GM21576 (cell line): ENCODE data around the gene ATXN7L2.

Experiments
- ATAC-seq: cut with Tn5 transposase; IDR thresholded peaks from one replicate; pipeline ENCODE4 v1.9.1; 2021; ENCODE audit warnings: mild to moderate bottlenecking, moderate library complexity; ENCODE audit not compliant: unreplicated experiment

The ATXN7L2 gene

DNA sequence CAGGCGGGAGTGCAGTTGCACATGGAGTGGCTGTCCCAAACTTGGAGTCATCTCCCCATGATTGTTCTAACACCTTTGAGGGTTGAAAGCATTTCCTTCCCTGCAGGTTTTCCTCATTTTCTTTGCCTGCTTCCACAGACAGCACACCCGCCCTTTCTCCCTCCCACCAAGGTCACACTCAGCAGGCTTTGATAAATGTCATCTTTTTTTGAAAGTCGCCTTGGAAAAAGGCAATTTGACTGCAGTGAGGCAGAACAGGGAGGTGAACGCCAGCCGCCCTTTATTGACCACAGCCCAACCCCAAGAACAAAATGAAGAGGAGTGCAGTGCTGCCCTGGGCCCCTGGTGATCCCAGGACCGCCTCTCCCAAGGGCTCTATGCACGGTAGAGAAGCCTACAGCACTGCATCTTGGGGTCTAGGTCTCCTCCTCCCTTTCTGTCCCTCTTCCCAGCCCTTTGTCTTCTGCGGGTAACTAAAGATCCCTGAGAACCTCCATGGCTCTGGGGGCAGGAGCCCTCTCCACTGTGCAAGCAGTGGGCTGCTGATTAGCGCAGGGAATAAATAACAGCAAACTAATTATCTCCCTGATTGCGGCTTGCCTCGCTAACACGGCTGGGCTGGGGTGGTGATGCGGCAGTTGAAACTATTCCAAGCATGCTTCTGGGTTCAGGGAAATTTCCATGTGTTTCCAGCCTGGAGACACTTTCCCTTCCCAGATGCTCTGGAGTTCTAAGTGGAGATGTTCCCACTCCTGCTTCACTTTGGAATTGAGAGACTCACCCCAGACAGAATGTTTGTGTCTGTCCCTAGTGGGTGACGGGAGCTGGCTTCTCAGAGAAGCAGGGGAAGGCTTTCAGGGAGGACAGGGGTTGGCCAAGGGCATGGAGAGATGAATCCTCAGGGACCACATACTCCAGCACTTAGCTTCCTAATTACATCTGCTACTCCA, 37.6 kb downstream of the ATXN7L2 start:
- no peak for ATAC-seq

DNA sequence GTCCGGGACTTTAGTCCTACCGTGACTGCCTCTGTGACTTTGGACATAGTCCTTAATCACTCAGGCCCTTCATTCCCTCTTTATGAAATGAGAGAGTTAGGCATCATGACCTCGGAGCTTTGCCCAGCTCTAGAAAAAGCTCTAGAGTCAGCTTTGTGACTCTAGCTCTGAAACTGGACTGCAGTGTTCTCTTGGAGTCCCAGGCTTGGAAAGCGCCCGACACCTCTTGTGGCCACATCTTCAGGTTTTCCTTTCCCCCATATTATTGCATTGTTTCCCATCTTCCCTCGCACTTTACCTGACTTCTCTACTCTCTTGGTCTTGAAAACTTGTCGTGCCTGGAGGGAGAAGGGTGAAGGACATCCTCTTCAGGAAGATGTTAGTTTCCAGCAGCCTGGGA, 38.3 kb downstream of the ATXN7L2 start:
- no peak for ATAC-seq

DNA sequence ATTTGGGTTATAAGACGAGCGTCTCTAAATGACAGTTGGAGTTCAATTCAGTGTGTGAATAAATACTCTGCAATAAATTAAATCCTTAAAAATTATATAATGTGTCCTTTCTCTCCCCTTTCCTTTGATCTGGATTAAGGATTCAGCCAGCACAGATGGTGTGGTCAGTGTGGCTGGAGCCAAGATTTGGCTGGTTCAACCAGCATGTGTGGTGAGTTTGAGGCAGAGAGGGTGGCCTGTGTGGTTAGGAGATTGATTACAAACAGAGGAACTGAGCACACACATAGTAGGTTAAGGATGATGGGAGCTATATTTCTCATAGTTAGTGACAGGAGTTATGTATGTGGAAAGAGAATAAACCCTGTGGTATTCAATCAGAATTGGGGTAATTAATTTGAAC, 40.0 kb downstream of the ATXN7L2 start:
- ATAC-seq = no peak

DNA sequence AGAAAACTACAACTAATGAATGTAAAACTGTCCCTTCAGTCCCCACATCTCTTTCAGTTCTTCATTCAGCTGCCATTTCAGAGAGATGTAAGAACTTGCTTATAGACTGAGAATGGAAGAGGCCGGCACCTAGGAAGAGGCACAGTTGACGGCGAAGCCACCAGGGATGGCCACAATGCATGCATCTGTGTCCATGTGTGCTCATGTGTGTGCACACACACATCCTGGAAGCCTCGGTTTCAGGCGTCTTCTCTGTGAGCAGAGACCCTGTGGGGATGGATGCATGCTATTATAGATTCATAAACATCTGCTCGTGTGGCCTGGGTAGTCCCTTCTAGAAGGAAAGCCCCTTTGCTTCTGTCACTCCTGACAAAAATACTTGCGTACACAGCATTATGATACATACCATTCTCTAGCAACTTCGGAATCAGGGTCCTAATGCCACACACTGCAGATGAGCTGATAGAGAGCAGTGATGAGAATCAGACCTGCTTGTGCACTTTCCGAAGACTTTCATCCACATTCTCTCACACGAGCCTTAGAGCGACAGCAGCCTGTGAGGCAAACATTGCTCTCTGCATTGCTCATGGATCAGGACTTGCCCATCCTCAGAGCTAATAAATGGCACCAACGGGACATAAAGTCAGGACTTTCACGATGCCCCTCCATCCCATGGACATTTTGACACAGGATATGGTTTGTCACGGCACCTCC, 43.5 kb downstream of the ATXN7L2 start:
- peak; percentile 51 for ATAC-seq

DNA sequence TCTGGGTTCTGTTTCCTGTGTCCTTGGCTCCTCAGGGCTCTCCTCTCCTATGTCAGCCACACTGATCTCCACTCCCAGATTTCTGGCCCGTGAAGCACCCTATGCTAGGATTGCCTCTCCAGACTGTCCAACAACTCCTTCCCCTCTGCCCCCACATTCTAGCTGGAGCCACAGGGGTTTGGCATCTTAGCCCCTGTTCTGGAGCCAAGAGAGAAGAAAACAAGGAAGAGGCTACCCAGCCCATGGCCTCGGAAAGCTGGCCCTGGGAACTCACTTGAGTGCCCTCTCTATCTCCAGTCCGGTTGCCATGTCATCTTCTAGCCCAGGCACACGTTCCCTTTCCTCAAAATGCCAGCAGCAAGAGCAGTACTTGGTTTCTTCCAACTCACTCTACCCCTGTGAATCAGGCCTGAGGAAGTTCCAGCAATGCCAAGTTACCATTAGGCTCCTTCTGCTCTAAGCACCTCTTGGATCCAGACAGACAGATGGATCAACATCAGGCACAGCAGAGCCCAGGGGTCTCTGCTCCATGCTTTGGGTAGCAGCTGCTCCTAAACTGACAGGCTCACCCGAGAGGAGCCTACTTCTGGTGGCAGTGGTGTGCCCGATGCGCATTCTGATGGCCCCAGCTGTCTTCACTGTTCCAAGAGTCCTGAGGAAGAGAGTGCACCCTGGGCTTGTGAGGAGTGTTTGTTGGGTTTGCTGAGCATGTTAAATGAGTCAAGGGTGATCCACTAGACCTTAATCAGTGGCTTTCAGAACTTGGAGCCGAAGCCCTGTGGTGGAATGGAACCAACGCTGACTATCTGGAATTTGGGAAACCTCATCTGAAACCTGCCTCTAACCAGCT, 44.4 kb downstream of the ATXN7L2 start:
- ATAC-seq = no peak

DNA sequence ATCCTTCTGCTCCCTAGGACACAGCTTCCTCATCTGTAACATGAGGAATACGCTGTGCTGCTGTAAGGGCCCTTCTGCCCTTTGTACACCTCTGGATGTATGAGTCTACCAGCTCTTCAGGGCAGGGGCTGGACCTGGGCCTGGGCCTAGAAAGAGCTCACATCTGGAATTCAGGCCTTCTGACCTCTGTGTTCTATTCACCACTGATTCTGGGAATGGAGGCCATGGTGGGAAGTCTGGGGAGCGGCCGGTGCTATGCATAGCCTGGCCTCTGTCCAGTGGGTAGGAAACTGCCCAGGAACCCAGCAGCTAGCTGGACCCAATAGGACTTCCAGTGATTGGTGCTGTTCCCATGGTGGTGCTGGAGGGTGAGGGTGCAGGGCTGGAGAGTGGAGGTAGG, 45.0 kb downstream of the ATXN7L2 start:
- ATAC-seq = no peak

DNA sequence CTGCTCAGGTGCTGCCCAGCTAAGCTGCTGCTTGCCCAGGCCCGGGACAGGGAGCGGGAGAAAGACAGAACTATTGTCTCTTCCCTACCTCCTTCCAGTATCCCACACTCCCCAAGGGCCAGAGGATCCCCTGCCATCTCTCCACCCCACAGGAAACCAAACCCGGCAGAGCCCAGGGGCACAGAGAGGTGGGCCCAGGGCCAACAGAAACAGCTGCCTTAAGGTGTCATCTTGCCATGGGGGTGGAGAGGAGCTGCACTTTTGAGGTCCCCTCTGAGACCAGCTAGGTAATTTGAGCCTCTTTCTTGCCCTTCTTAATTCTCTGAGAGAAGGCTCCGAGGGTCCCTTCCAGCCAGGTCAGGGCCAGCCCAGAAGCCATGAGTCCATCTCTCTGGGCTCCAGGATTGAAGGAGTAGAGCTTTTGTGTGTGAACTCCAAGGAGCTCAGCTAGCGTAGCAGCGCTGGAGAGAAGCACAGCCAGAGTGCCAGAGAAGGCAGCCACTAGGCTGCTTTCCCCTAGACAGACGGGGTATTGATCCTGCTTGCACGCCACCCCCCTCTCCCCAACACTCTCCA, 46.3 kb downstream of the ATXN7L2 start:
- ATAC-seq = no peak

DNA sequence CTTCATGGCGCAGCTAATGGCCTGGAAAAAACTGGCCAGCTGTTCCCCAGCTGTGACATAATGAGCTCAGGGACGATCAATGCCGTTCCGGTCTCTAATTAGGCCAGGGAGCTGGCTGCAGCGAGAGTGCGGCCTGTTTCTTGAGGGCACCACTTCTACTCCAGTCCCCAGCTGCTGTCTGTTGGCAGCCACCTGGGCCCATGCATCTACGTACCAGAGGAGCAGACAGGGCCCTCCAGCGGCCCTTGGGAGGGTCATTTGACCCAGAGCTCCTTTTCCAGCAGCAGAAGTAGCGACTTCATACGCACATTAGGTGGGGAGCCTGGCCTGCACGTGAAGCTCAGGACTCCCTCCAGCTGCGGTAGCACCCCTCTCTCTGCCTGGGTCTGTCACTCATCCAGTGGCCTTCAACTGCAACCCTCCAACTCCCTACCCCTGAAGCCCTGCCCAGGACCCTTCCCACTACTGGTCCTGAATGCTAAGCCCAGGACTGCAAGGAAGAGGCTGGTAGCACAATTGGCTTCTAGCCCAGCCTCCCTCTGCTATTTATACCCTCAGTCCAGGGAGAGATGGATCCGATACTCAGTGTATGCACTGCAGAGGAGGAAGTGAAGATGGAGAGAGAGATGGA, 46.9 kb downstream of the ATXN7L2 start:
- ATAC-seq = no peak

DNA sequence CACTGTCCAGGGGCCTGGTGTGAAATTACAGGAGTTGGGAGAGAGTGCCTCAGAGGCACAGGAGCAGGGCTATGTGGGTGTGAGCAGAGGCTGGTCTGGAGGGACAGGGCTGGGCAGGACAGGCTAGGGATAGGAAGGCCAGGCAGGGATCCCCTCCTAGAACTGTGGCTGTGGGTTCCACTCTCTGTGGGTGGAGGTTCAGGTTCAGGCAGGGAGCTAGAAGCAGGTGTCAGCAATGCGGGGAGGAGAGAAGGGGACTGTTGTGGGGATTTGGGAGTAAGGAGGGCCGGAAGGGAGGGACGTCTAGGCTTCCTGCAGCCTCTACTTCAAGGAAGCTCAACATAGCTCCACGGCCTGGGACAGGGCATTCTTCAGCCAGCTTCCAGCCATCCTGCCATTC, 47.7 kb downstream of the ATXN7L2 start:
- ATAC-seq = no peak

DNA sequence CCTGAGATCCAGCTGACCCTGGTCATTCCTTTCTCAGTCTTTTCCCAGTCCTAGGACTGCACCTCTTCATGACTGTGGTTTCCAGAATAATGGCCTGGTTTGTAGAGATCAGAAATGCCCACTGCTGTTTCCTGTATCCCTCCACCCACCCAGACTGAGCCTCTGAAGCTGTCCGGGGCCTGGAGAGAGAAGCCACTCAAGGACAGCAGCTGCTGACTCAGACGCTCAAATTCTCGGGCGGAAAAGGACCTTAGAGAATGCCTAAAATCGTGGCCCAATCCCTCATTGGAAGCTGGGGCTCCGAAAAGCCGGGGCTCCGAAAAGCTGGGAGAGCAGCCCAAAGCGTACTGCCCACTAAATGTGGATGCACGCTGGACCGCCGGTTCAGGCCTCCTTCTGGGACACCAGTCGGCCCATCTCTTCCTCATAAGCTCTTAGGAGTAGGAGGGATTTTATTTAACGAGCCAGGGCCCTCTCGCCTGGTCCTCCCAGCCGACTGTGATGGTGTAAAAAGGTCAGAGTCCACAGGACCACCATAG, 48.2 kb downstream of the ATXN7L2 start:
- no peak for ATAC-seq

DNA sequence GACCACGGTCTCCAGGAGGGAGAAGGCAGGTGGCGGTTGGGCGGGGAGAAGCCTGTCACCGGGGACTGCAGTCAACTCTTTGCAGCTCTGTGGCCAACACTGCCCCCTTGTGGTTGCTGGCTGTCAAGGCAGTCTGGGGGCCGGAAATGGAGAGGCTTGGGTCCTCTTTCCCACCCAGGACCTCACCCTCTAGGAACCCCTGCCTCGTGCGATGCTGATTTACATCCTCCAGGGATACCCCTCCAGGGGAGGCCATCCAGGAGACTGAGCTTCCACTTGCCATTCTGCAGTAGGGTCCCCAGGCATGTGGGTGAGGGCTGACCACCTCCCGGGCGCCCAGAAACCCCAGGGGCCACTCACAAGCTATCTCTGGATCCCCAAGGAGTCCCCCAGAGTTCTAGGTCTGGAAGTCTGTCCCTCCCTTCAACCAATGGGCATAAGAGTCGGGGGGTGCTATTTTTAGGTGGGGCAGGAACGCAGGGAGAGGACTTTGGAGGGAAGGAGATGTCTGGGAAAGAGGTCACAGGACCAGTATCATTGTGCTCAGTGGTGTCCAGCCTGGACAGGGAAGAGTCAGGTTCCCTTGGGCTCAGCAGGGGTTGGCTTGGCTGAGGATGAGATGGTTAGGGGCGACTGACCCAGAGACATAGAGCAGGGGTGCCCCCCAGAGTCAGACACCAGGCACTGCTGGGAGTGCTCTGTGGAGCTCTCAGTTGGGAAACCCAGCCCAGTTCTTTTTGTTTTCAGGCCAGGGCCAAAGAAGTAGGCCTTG, 48.8 kb downstream of the ATXN7L2 start:
- peak; percentile 70 for ATAC-seq

DNA sequence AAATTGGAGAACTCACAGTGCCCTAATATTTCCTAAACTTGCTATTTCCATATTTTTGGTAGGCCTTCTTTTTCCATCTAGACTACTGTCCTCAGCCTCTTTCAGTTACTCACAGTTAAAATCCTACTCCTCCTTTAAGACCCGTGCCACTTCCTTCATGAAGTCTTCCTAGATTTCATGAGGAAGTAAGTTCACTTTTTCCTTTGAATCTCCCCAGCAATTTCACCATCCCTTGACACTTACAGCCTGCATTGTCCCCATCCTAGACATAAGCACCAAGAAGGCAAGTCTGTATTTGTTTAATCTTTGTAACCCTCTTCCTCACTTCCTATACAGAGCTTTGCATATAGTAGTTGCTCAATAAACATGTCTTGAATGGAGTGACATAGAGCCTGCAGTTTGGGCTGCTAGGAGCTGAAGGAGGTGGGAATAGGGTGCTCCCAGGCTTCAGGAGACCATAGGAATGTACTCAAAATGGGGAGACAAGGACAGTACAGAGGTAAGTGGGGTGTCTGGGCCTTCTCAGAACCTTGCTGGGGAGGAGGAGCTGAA, 50.7 kb downstream of the ATXN7L2 start:
- no peak for ATAC-seq

DNA sequence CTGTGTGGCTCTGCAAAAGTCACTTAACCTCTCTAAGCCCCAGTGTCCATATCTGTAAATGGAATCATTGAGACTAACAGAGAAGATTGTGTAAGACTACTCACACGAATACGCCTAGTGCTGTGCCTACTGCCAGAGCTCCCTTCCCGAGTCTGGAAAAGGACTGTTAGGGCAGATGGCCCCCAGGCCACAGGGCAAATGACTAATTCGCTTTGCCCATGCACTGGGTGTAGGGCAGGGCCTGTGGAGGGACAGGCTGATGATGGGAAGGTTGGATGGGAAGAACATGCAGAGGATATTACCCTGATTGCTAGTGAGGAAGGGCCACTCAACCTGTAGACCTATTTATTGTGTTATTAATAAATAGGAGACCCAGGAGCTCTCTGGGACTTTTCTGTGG, 51.8 kb downstream of the ATXN7L2 start:
- no peak for ATAC-seq

DNA sequence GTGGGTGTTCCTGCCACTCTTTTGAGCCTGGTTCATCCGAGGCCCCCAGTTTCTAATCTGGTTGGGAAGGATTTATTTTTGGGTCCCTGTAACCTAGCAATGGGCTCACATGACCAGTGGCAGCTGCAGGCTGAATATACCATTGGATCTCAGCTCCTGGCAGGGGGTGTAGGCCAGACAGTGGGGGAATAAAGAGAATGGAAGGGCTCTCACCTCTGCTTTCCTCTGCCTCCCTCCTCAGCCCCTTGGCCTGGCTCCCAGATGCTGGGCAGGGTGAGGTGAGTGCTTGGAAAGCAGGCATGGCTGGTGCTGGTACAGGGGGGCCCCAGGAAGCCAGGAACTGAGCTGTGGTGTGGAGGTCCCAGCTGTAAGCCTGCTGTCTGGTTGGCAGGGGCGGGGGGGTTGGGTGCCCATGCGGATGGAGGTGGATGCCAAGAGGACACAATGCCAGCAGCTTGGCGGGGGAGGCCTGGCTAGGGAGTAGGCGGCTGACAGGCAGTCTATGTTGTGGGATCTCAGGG, 52.3 kb downstream of the ATXN7L2 start:
- ATAC-seq = no peak

DNA sequence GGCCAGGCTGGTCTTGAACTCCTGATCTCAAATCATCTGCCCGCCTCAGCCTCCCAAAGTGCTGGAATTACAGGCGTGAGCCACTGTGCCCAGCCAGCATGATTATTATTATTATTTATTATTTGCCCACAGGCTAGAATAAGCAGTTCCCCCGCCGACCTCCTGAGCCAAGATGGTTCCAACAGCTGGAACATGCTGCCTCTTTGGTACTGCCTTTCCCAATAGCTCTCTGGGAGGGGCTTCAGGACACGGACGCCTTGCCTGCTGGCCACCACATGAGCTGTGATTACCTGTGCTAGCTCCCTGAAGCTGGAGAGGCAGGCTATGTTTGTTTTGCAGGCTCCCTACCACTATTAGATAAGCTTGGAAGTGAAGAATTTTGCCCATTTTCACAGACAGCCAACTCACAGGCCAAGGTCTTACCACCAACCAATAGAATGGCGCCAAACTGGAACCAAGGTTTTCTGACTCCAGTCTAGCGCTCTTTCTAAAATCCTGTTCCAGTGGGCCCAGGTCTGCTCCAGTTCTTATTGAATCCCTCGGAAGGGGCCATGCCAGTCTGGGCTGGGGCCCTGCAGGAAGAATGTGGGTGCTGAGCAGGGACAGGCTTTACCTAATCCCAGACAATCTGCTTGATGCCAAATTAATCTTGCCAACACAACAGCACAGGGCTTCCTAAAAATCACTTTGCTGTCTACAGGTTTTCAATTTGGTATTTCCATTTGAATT, 53.9 kb downstream of the ATXN7L2 start:
- ATAC-seq = no peak

DNA sequence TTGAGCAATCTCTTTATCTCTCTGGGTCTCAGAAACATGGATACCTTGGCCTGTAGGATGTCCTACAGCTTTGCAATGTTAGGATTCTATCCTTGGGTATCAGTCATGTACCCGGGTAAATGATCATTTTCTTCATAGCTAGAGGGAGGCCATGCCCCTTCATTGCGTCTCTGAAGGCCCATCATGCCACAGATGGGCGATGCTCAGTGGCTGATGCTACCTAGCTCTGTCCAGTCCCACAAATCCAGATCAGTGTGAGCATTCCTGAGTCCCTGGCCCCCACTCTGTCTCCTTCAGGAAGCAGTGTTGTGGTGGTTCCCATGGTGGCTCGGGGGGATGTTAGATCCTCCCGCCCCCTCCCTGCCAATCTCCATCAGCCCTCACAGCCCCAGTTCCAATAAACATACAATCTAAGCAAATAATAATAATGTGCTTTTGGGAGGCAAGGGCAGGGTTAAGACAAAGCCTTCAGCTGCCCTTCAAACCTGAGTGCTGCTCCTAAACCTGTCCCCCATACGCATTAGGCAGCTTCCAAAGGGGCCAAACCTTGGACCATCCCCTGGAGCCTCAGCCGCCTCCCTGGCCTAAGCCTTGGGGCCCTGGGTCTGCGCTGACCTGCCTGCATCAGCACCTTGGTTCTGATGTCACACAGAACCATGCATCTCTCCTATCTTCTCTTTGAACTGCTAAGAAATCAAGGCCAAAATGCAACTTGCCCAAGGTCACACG, 55.3 kb downstream of the ATXN7L2 start:
- no peak for ATAC-seq

DNA sequence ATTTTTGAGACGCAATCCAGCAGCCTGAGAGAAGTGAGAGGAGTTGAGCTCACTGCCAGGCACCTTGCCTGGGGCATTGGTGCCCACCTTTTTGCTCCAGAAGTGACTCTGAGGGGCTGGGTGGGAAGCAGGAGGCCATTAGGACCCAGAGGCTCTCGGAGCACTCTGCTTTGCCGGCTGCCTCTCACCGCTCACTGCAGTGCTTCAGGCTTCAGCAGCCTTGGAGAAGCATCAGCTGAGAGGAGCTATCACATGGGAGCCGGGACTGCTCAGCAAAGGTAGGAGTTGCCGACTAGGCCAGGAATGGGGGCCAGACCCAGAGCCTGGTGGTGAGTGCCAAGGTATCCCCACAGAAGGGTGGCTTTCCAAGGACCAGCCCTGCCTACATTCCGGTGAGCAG, 56.0 kb downstream of the ATXN7L2 start, which contains the start of gene GPR61:
GPR61 (plus strand) TSS at position 197 of the 400 bp plus-strand sequence. CDS start 3,151 bp downstream, outside the sequence.
- ATAC-seq = no peak
